NCI-H146 treated with DMSO at 0.1 percent for 48 hours (cell line): ENCODE results near the gene SOX4.

Experiments
- DNase-seq: peaks from one replicate; lab custom pipeline; 2025; ENCODE audit not compliant: unreplicated experiment; lab: John Stamatoyannopoulos, UW

Gene SOX4

DNA sequence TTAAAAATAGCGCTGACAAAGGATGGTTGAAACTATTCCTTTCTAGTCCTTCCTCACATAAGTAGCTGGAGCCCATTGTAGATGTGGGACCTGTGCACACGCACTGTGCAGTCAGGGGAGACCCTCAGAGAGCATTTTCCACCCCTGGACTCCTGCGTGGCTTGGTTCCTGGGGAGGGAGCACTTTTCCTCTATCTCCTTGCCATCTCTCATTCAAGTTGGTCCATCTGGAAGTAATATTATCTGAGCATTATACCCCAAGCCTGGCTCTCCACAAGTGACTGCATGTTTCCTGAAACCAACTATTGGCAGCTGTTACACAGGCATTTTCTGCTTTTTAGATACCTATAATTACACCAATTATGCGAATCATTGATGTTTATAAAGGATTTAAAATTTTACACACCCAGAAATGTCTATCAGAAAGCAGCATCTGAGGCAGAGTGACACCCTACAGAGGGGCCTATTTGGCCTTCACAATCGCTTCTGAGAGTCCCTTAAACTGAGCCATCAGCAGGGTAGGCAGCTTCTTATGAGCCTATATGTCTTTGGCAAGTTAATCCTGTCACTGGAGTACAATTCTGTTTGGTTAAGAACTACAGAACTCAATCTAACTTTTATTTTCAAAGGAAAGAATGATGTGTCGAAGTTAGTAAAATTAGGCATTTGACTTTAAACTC, 18.7 kb downstream of the SOX4 start:
- peak; percentile 56 for DNase-seq

DNA sequence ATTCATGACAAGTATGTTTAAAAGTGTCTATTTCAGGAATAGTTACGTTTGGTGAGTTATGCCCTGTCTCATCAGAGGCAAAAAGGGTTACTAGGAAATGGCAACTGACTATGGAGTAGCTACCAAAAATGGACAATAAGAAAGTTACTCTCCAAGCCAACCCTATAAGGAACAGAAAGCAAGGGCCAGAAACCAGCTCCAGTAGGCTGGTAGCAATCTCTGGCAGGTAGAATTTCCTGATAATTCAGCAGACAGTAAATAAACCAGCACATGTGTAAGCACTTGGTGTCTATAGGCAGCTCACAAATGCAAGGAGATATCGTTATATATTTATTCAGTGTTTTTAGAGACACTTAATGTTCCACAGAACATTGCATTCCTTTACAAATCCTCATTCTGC, 20.3 kb downstream of the SOX4 start:
- DNase-seq, result no peak

DNA sequence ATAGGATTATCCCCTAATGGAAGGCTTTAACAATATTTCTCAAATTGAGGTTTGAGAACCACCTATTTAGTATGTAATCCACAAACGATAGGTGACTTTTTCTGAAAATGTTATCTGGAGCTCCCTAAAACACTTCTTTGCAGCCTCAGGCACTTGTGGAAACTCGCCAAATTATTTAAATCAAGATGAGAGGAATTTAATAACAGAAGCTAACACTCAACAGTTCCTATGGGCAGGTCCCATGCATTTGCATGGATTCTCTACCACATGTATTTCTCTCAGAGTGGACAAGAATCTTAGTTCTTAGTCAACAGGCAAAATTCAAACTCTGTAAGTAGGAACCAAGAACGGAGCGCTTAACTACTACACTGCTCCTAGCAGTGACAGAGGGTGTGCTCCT, 20.7 kb downstream of the SOX4 start:
- no peak for DNase-seq

DNA sequence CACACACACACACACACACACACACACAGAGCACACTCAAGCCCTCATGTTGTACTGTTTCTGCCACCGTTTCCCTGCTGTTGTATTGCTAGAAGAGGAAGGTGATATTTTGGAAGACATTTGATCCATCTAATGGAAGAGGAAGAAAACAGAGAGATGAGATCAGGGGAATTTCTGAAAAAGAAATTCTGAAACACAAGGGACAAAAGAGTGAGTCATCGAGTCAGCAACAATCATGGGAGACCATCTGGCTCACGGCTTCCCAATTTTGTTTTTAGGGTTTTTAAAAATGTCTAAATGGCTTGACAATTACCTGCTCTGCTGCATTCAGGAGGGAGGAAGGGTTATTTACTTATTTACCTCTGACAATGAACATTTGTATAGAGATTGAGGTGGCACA, 22.0 kb downstream of the SOX4 start:
- DNase-seq, result no peak

DNA sequence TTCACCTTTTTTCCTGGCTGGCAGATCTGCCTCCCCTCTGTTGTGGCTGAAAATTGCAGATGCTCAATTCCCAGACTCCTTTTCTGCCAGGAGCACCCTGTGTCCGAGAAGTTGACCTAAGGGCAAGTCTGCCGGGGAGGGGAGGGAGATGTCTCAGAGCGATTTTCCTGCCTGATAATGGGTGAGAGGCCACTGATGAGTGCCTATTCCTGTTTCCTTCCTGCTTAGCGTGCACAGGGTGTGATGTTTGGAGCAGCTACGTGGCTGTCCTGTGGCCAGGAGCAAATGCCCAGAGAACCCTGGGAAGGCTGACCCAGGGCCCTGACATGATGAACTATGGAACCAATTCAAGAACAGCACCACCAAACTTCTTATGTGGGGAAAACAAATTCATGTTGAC, 22.5 kb downstream of the SOX4 start:
- no peak for DNase-seq

DNA sequence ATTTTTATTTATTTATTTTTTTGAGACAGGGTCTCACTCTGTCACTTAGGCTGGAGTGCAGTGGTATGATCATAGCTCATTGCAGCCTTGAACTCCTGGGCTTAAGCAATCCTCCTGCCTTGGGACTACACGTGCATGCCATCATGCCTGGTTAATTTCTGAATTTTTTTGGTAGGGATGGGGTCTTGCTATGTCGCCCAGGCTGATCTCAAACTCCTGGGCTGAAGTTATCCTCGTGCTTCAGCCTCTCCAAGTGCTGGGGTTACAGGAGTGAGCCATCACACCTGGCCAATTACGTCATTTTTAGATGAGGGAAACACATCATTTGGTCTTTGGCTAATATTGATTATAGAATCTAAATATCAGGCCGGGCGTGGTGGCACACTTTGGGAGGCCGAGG, 32.1 kb downstream of the SOX4 start:
- no peak for DNase-seq

DNA sequence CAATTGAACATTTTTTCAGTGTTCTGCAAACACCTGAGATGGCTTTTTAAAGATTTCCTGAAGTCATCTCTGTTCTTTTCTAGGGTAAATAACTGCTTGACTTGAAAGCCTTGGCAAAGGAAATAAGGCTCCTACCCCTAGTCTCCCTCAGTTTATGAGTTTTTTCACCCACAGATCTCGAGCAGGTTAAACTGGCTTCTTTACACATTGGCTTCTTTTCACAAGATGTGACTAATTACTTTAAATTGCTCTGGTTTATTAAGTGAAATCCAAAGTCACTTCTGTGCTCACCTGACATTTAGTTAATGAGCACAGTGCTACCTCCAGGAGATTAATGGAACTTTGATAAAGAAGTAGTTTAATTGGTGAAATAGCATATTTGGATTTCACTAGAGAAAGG, 33.2 kb downstream of the SOX4 start:
- no peak for DNase-seq

DNA sequence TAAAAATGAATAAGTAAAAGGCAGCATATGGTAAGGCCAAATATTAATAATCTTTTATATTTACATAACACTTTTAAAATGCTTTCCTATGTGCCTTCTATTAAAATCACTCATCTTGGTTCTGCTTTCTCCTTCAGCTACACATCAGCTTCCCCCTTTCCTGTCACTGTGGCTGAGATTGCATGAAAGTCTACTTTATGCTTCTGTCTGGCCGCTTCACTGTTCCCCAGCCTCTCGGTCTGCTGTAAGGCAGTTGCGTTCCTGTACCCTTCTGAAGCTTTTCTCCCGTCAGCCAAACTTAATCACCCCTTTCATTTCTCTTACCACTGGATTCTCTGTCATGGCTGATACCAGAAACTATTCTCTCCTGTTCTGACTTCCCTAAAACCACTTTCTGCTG, 34.6 kb downstream of the SOX4 start:
- DNase-seq, result no peak

DNA sequence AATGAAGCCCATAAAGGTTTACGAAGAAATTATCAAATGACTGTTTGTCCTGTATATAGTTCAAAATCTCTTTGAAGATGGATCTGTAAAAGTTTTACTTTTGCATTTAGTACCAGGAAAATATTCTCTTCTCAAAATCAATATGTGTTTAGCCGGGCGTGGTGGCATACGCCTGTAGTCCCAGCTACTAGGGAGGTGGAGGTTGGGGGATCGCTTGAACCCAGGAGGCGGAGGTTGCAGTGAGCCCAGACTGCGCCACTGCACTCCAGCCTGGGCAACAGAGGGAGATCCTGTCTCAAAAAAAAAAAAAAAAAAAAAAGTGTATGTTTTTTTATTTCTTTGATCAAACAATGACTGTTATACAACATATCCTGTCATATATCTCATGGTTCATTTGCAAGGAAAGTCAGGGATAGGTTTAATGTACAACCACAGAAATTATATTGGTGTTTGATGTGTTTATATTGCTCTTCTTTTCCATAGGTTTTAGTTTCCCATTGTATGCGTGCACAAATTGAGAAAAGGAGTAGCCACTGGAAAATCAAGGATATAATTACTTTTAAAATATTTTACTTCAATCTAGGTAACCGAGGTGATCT, 40.1 kb downstream of the SOX4 start:
- no peak for DNase-seq

DNA sequence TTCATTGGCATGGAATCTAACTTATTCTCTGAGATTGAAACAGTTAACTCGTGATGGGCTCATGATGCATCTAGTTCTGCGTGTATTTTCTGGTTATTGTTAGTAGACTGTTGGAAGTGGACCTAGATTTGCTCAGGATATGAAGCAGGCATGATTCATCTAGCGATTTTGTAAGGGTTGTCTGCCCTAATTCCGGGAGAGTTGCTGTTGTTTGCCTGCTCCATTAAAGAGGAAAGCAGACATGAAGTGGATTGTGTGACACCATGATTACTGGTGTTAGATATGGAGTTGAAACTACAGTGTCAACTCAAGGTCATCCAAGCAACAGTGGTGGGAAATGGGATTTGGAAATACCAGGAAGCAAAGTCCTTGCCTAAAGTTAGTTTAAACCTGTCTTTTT, 41.0 kb downstream of the SOX4 start:
- DNase-seq, result no peak

DNA sequence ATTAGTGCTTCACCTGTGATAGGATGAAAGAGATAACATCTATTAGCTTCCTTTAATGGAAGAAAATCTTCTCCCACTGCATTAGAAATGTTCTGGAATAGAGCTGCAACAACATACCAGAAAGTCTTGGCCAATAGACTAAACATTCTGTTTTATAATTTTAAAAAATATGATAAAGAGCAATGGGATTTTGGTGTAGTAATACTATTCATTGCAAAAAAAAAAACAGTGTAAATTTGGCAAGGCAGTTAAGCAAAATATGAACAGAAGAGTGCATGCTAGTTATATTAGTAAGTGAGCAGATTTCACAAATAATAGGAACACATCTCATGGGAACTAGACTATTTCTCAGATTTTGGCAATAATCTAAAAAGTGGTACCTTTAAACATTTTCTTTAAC, 43.3 kb downstream of the SOX4 start:
- DNase-seq, result no peak

DNA sequence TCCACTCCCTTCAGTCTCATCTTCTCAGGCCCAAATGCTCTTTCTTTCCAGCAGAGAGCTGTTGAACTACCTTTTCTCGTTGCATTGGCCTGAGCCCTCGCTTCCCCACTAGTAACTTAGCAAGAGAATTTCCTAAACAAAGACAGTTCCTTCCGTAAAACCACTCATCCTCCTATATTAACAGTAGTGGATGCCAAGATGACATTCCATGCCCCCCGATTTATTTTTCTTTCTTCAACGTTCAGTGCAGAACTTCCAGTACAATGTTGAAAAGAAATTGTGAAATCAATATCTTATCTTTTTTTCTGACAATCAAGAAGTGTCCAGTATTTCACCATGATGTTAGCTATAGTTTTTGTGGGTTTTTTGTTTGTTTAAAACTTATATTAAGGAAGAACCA, 45.8 kb downstream of the SOX4 start:
- DNase-seq, result no peak
